Measurements from ENCODE around the gene CCDC149. TPM values are rescaled to one million over a fixed set of nuclear protein-coding genes. Genes with fewer than 3 reads are reported as not detected.
A peak's percentile ranks its signal among the peaks of the same experiment; 100 is the strongest.

Gene CCDC149
- total RNA-seq, 2 donors from 2014 or later: 4.9 to 5.5 TPM

GRCh38 chr4:24780936-24781495 lies 131.8 kb downstream of the CCDC149 start:
- no peaks in the 10 kb centered on the region for H3K36me3 Mint-ChIP-seq (ENCODE audit: low read depth)
- TF ChIP-seq CTCF (conservative IDR thresholded peaks at IDR 0.05): no peak
- Histone ChIP-seq H3K27me3 (ENCODE audit: control insufficient read depth, insufficient read depth, low read length, poor library complexity, severe bottlenecking) (peaks cover 11% of the 10 kb centered on the region), H3K9ac (ENCODE audit: extremely low read depth, low read length, poor library complexity, severe bottlenecking) (no peak overlapping the region), H3K27ac (ENCODE audit: low read depth, low read length) (no peak overlapping the region), H3K9me3 (ENCODE audit: control insufficient read depth, low read length) (peaks cover under 1% of the 10 kb centered on the region), H3K4me3 (ENCODE audit: low read length) (no peak overlapping the region), H3K4me1 (ENCODE audit: control insufficient read depth, insufficient read depth, low read length) (peaks cover 6% of the 10 kb centered on the region), H3K36me3 (ENCODE audit: control insufficient read depth, insufficient read depth, low read length) (no peaks in the 10 kb centered on the region)
- peaks cover 17% of the 10 kb centered on the region for H3K4me1 Mint-ChIP-seq
- peaks cover 4% of the 10 kb centered on the region for H3K9me3 Mint-ChIP-seq
- no peak overlapping the region for H3K27ac Mint-ChIP-seq
- H3K27me3 Mint-ChIP-seq (ENCODE audit: insufficient read depth): peaks cover 57% of the 10 kb centered on the region
- H3K4me3 Mint-ChIP-seq: no peak overlapping the region
- DNase-seq: no peak
- 94 to 95% methylated on average over 2 of the region's 2 CpGs for WGBS, 2 experiments (ENCODE audit: insufficient coverage in 1 of 2, insufficient read length in 1 of 2)

GRCh38 chr4:24778464-24779225 lies 134.2 kb downstream of the CCDC149 start:
- 42 to 48% methylated on average over 2 of the region's 3 CpGs for WGBS, 2 experiments (ENCODE audit: insufficient coverage in 1 of 2, insufficient read length in 1 of 2)
- Mint-ChIP-seq H3K9me3 (no peaks in the 10 kb centered on the region), H3K4me1 (peaks cover 17% of the 10 kb centered on the region), H3K27ac (no peak overlapping the region), H3K36me3 (ENCODE audit: low read depth) (no peaks in the 10 kb centered on the region), H3K27me3 (ENCODE audit: insufficient read depth) (peaks cover 70% of the 10 kb centered on the region), H3K4me3 (no peak overlapping the region)
- H3K4me3 ChIP-seq (ENCODE audit: low read length): no peak overlapping the region
- H3K27ac ChIP-seq (ENCODE audit: low read depth, low read length): no peak overlapping the region
- no peak for TF ChIP-seq CTCF (conservative IDR thresholded peaks at IDR 0.05)
- H3K4me1 ChIP-seq (ENCODE audit: control insufficient read depth, insufficient read depth, low read length): peaks cover 6% of the 10 kb centered on the region
- H3K9ac ChIP-seq (ENCODE audit: extremely low read depth, low read length, poor library complexity, severe bottlenecking): no peak overlapping the region
- H3K9me3 ChIP-seq (ENCODE audit: control insufficient read depth, low read length): no peaks in the 10 kb centered on the region
- DNase-seq: no peak
- peaks cover 11% of the 10 kb centered on the region for H3K27me3 ChIP-seq (ENCODE audit: control insufficient read depth, insufficient read depth, low read length, poor library complexity, severe bottlenecking)
- no peaks in the 10 kb centered on the region for H3K36me3 ChIP-seq (ENCODE audit: control insufficient read depth, insufficient read depth, low read length)

GRCh38 chr4:24777536-24778463 lies 135.0 kb downstream of the CCDC149 start:
- Mint-ChIP-seq H3K4me1 (peaks cover 17% of the 10 kb centered on the region), H3K36me3 (ENCODE audit: low read depth) (no peaks in the 10 kb centered on the region), H3K4me3 (no peak overlapping the region), H3K27ac (peak overlapping the region; percentile 27), H3K27me3 (ENCODE audit: insufficient read depth) (peaks cover 64% of the 10 kb centered on the region), H3K9me3 (peaks cover 3% of the 10 kb centered on the region)
- peaks cover 11% of the 10 kb centered on the region for H3K27me3 ChIP-seq (ENCODE audit: control insufficient read depth, insufficient read depth, low read length, poor library complexity, severe bottlenecking)
- H3K9ac ChIP-seq (ENCODE audit: extremely low read depth, low read length, poor library complexity, severe bottlenecking): no peak overlapping the region
- no peak overlapping the region for H3K27ac ChIP-seq (ENCODE audit: low read depth, low read length)
- H3K9me3 ChIP-seq (ENCODE audit: control insufficient read depth, low read length): no peaks in the 10 kb centered on the region
- peaks cover 6% of the 10 kb centered on the region for H3K4me1 ChIP-seq (ENCODE audit: control insufficient read depth, insufficient read depth, low read length)
- no peak for TF ChIP-seq CTCF (conservative IDR thresholded peaks at IDR 0.05)
- H3K4me3 ChIP-seq (ENCODE audit: low read length): no peak overlapping the region
- H3K36me3 ChIP-seq (ENCODE audit: control insufficient read depth, insufficient read depth, low read length): no peaks in the 10 kb centered on the region
- no peak for DNase-seq
- WGBS, 2 experiments (ENCODE audit: insufficient coverage in 1 of 2, insufficient read length in 1 of 2): 80 to 94% methylated on average over 7 to 11 of the region's 11 CpGs
